K562 (cell line): ENCODE measurements around the gene TBC1D5. TPM values are rescaled to one million over a fixed set of nuclear protein-coding genes. Genes with fewer than 3 reads are reported as not detected.

Source experiments
- ATAC-seq: fragments of 200-7000 bp; cut with Tn5 transposase; 3 replicates; pipeline ENCODE4 v1.9.1; 2020; ENCODE audit warnings: moderate library complexity
- BruUV-seq: library from RNA; stranded (reverse); fragments of 400-500 nt; replicated peaks from 2 replicates; lab custom pipeline; 2021; lab: Mats Ljungman, UMichigan
- CTCF ChIA-PET: fragments of 300-600 bp; formaldehyde crosslinking; extraction: SDS; loops from one replicate; lab custom pipeline; 2021; ENCODE audit warnings: low intra/inter-chr PET ratio; lab: Yijun Ruan, JAX
- POLR2A ChIA-PET: fragments of 300-600, 350-650 bp; sonication (Branson Sonifier 250); formaldehyde crosslinking; extraction: SDS; loops from one replicate; lab custom pipeline; 2021; ENCODE audit warnings: antibody characterized with exemption, inconsistent platforms; lab: Yijun Ruan, JAX
- DNase-seq, 4 experiments: peaks; one replicate each; pipeline versions ENCODE4 v3.0.0 to v3.0.0-alpha.2; 2011 to 2018; ENCODE audit warnings: low spot score in 3 of 4, mixed read lengths in 3 of 4; ENCODE audit errors: extremely low read depth in 1 of 4
- FAIRE-seq: peaks from 2 replicates; lab custom pipeline; 2011; peaks lifted over from hg19 to GRCh38; lab: Jason Lieb, UNC
- H2AFZ ChIP-seq: 2 replicates; pipeline ENCODE4 v1.6.0; 2011; ENCODE audit warnings: low read depth, low read length, control low read depth, inconsistent platforms
- H3K27ac ChIP-seq: fragments of 200-600 bp; 3 replicates; pipeline ENCODE4 v1.8.0; 2011; ENCODE audit warnings: low read depth, mild to moderate bottlenecking, control low read depth, inconsistent platforms, low read length, moderate library complexity, mixed read lengths; ENCODE audit errors: extremely low read depth
- H3K27me3 ChIP-seq, 2 experiments: fragments of 300-600 bp in 1 of 2; 2 replicates in 1 of 2; 3 replicates in 1 of 2; pipeline versions ENCODE4 v1.6.0 to v1.8.0; 2011; ENCODE audit warnings: inconsistent platforms in 2 of 2, low read length in 2 of 2, mild to moderate bottlenecking in 1 of 2, mixed read lengths in 1 of 2, moderate library complexity in 1 of 2; ENCODE audit not compliant: control insufficient read depth in 2 of 2, insufficient read depth in 2 of 2
- H3K36me3 ChIP-seq: fragments of 300-600 bp; 3 replicates; pipeline ENCODE4 v1.8.0; 2011; ENCODE audit warnings: mild to moderate bottlenecking, low read length, inconsistent platforms; ENCODE audit not compliant: control insufficient read depth, insufficient read depth
- H3K4me1 ChIP-seq, 2 experiments: fragments of 200-600 bp in 1 of 2; replicated peaks in 1 of 2; 2 replicates in 1 of 2; 3 replicates in 1 of 2; pipeline versions ENCODE4 v1.5.1 to v1.8.0; 2011; ENCODE audit warnings: inconsistent platforms in 2 of 2, low read length in 2 of 2, mild to moderate bottlenecking in 1 of 2, mixed read lengths in 1 of 2, moderate library complexity in 1 of 2; ENCODE audit not compliant: control insufficient read depth in 2 of 2, insufficient read depth in 2 of 2
- H3K4me2 ChIP-seq: 2 replicates; pipeline ENCODE4 v1.6.1; 2011; ENCODE audit warnings: low read length, control low read depth, inconsistent platforms, mixed read lengths; ENCODE audit not compliant: insufficient read depth
- H3K4me3 ChIP-seq: fragments of 200-600 bp; sonication (generic), shearing (Covaris generic); 2 replicates; pipeline ENCODE4 v1.5.1; 2016; ENCODE audit warnings: control low read depth, inconsistent platforms
- H3K79me2 ChIP-seq: fragments of 200-600 bp; 3 replicates; pipeline ENCODE4 v1.8.0; 2011; ENCODE audit warnings: low read length, inconsistent platforms; ENCODE audit not compliant: control insufficient read depth, insufficient read depth
- H3K9ac ChIP-seq, 2 experiments: 2 replicates each; pipeline versions ENCODE4 v1.6.0 to v1.6.1; 2011; ENCODE audit warnings: low read depth in 2 of 2, low read length in 2 of 2, control low read depth in 1 of 2, inconsistent platforms in 1 of 2, mild to moderate bottlenecking in 1 of 2, mixed read lengths in 1 of 2; ENCODE audit not compliant: insufficient read depth in 1 of 2
- H3K9me1 ChIP-seq: one replicate; pipeline ENCODE4 v1.6.0; 2011; ENCODE audit warnings: inconsistent platforms, mild to moderate bottlenecking, low read length, moderate library complexity; ENCODE audit not compliant: control insufficient read depth, insufficient read depth
- H3K9me3 ChIP-seq: replicated peaks from 2 replicates; pipeline ENCODE4 v1.5.1; 2011; ENCODE audit warnings: low read depth, low read length, inconsistent platforms; ENCODE audit not compliant: control insufficient read depth, insufficient read depth
- H4K20me1 ChIP-seq: replicated peaks from 2 replicates; pipeline ENCODE4 v1.6.1; 2011; ENCODE audit warnings: low read length, inconsistent platforms, mixed read lengths; ENCODE audit not compliant: control insufficient read depth, insufficient read depth
- ARHGAP35 ChIP-seq: fragments of 450-650 bp; IDR thresholded peaks from 2 replicates; pipeline ENCODE4 v1.6.1; 2018; ENCODE audit not compliant: partially characterized antibody
- CBFA2T3 ChIP-seq: fragments of 450-650 bp; IDR thresholded peaks from 2 replicates; pipeline ENCODE4 v1.6.1; 2017
- DACH1 ChIP-seq: fragments of 450-650 bp; IDR thresholded peaks from 2 replicates; pipeline ENCODE4 v1.6.1; 2018; ENCODE audit not compliant: partially characterized antibody
- EP300 ChIP-seq: IDR thresholded peaks from 2 replicates; pipeline ENCODE4 v1.6.1; 2012; ENCODE audit warnings: low read length, improper control_type of control experiment
- FOSL1 ChIP-seq: fragments of 200-800 bp; sonication (Bioruptor generic); conservative IDR thresholded peaks from 2 replicates; pipeline ENCODE4 v1.6.1; 2016; ENCODE audit warnings: missing genetic modification characterization, missing compliant biosample characterization
- FOXA3 ChIP-seq, 2 experiments: fragments of 450-650 bp in 1 of 2; sonication (generic) in 1 of 2; formaldehyde crosslinking; IDR thresholded peaks in 1 of 2; conservative IDR thresholded peaks in 1 of 2; 2 replicates each; pipeline versions ENCODE4 v1.4.0 to v1.8.0; 2020 to 2022; ENCODE audit warnings: mild to moderate bottlenecking in 2 of 2, missing genetic modification reagents in 1 of 2
- HINFP ChIP-seq: fragments of 450-650 bp; conservative IDR thresholded peaks from 2 replicates; pipeline ENCODE4 v1.6.1; 2016; ENCODE audit warnings: missing genetic modification characterization, low read depth, mild to moderate bottlenecking, control low read depth, missing compliant biosample characterization
- HMBOX1 ChIP-seq: sonication (generic); IDR thresholded peaks from 2 replicates; pipeline ENCODE4 v1.6.1; 2016
- JUND ChIP-seq, 2 experiments: IDR thresholded peaks; 2 replicates in 1 of 2; 3 replicates in 1 of 2; pipeline ENCODE4 v1.6.1; 2011; ENCODE audit warnings: borderline replicate concordance in 2 of 2, low read depth in 2 of 2, low read length in 2 of 2, improper control_type of control experiment in 1 of 2, missing biosample characterization in 1 of 2, missing genetic modification characterization in 1 of 2, missing genetic modification reagents in 1 of 2
- KLF16 ChIP-seq: IDR thresholded peaks from 2 replicates; pipeline ENCODE4 v1.6.1; 2016; ENCODE audit warnings: antibody characterized with exemption
- SETDB1 ChIP-seq: IDR thresholded peaks from one replicate; pipeline ENCODE4 v1.6.1; 2012; ENCODE audit warnings: low read length, control low read depth, inconsistent platforms
- SMARCA4 ChIP-seq: fragments of 450-650 bp; IDR thresholded peaks from 2 replicates; pipeline ENCODE4 v1.6.1; 2016
- SMARCE1 ChIP-seq: fragments of 450-650 bp; IDR thresholded peaks from 2 replicates; pipeline ENCODE4 v1.7.1; 2016; ENCODE audit warnings: mild to moderate bottlenecking
- SOX6 ChIP-seq: fragments of 450-650 bp; IDR thresholded peaks from 2 replicates; pipeline ENCODE4 v1.6.1; 2014; ENCODE audit warnings: mild to moderate bottlenecking
- WGBS: fragments of 100-300 bp; shearing (Covaris generic); methylation state at CpG from one replicate; pipeline ENCODE4 v1.1.6; 2016; ENCODE audit warnings: low coverage, mixed read lengths; ENCODE audit not compliant: insufficient coverage; ENCODE audit errors: missing lambda C conversion rate; 5-methylcytosine and 5-hydroxymethylcytosine counted together
- in situ Hi-C: fragments of 300-500 bp; cut with MboI; formaldehyde crosslinking; loops from 4 replicates; pipeline ENCODE4 v1.15.0; 2018; ENCODE audit warnings: inconsistent platforms, mixed read lengths
- intact Hi-C: fragments of 100-400 bp; cut with micrococcal nuclease; formaldehyde crosslinking; loops from 2 replicates; pipeline ENCODE4 v1.14.2; 2022
- polyA plus RNA-seq, 8 experiments: library from polyadenylated mRNA; depleted of rRNA in 4 of 8; stranded (reverse) in 5 of 8; unstranded in 3 of 8; fragments of >200 nt; fragmentation: Nextera tagmentation in 2 of 8; fragmentation: Illumina TruSeq in 1 of 8; extraction: Ambion mirVana in 2 of 8; extraction: Trizol in 1 of 8; gene quantifications; 2 replicates each; pipeline versions ENCODE4 v1.2.1 to v1.2.3, GENCODE V29; 2011 to 2014; ENCODE audit warnings: inconsistent platforms in 1 of 8, missing spikeins in 1 of 8
- total RNA-seq, 7 experiments: library from RNA; depleted of rRNA in 6 of 7; stranded (reverse); fragments of >200 nt in 6 of 7; fragmentation: Illumina TruSeq in 2 of 7; extraction: Trizol in 2 of 7; gene quantifications; 2 replicates each; pipeline versions ENCODE4 v1.2.1 to v1.2.3, GENCODE V29; 2011 to 2021; ENCODE audit warnings: low replicate concordance in 1 of 7

The TBC1D5 gene
- total and polyA plus RNA-seq, 9 of the 15 experiments (the other 6 are each of a cell fraction or from before 2014, with no cell fraction given), result 2.9 to 38.1 (median 25.6) TPM

- no peak for FAIRE-seq
- peaks cover 4 to 20% of the 10 kb centered on the region in 2 experiments for H3K4me1 ChIP-seq
These were observed 401.7 kb downstream of the TBC1D5 start for GRCh38 chr3:17340693-17341092.

More at GRCh38 chr3:17340693-17341092, 401.7 kb downstream of the TBC1D5 start:
- no TSS peak for BruUV-seq
- intact Hi-C loops, result no loop called here
- no peak overlapping the region for H3K9ac ChIP-seq
- no peaks in the 10 kb centered on the region for H3K79me2 ChIP-seq
- in situ Hi-C loops, result no loop called here
- WGBS, result 20% methylated on average over 2 of the region's 2 CpGs
- ChIA-PET CTCF (no interaction called here), POLR2A (interaction anchor here (0.6 kb wide), 1 partner anchor 122 kb away, joined by 5 read pairs; no protein-coding TSS in a partner anchor)
- no peaks in the 10 kb centered on the region for H3K27me3 ChIP-seq
- H3K27ac ChIP-seq, result no peak overlapping the region
- no peak for TF ChIP-seq ARHGAP35
- TF ChIP-seq SMARCE1, result peak; percentile 45; the same call in 1 of the 2 replicates
- TF ChIP-seq SETDB1, result no peak
- TF ChIP-seq HINFP (tag), result no peak
- 0 out of 2 replicates have a peak, but pooled peaks have one; percentile 11 for TF ChIP-seq SOX6
- TF ChIP-seq JUND (IDR thresholded peaks at IDR 0.05; ENCODE audit: borderline replicate concordance, low read depth, low read length), result no peak
- TF ChIP-seq JUND (tag; IDR thresholded peaks at IDR 0.05; ENCODE audit: borderline replicate concordance, low read depth, low read length), result peak; percentile 42; the same call in 1 of the 3 replicates
- peak; percentile 67 for TF ChIP-seq HMBOX1
- TF ChIP-seq FOSL1 (tag), result peak; percentile 89
- 0 out of 2 replicates have a peak, but pooled peaks have one; percentile 16 for TF ChIP-seq EP300
- TF ChIP-seq CBFA2T3, result 0 out of 2 replicates have a peak, but pooled peaks have one; percentile 19
- TF ChIP-seq DACH1, result no peak
- TF ChIP-seq SMARCA4, result 0 out of 2 replicates have a peak, but pooled peaks have one; percentile 20
- 0 out of 4 replicates have a peak, but pooled peaks of 1 of the 2 experiments have one; percentile 23 for TF ChIP-seq FOXA3 (CRISPR knock-in tag; conservative IDR thresholded peaks at IDR 0.05 in 1 of 2, IDR thresholded peaks at IDR 0.05 in 1 of 2)
- 0 out of 2 replicates have a peak, but pooled peaks have one; percentile 25 for TF ChIP-seq KLF16
- H2AFZ ChIP-seq, result no peak overlapping the region
- ATAC-seq, result no peak; the same call in 2 of the 3 replicates
- no peak for DNase-seq
- no peaks in the 10 kb centered on the region for H3K36me3 ChIP-seq
- H3K9me3 ChIP-seq, result no peaks in the 10 kb centered on the region
- no peaks in the 10 kb centered on the region for H3K9me1 ChIP-seq
- H3K4me2 ChIP-seq, result no peak overlapping the region
- no peak overlapping the region for H3K4me3 ChIP-seq
- H4K20me1 ChIP-seq, result no peaks in the 10 kb centered on the region
